Measurements from ENCODE around the gene SH3BP5L. TPM values are rescaled to one million over a fixed set of nuclear protein-coding genes. Genes with fewer than 3 reads are reported as not detected.
A peak's percentile ranks its signal among the peaks of the same experiment; 100 is the strongest.
"Not testable (repeated sequence)": the region's sequence is repeated elsewhere in the genome, so short reads cannot be mapped to it uniquely, and the experiment has no call there.

The SH3BP5L gene
- total RNA-seq, 3 donors from 2014 or later, result 14.9 to 16.4 (median 16.1) TPM

- peaks cover 20% of the 10 kb centered on the region for H3K36me3 Mint-ChIP-seq (ENCODE audit: insufficient read depth)
- peaks cover 19% of the 10 kb centered on the region for H3K4me1 Mint-ChIP-seq (ENCODE audit: low read depth)
- ATAC-seq, result no peak
- H3K27me3 Mint-ChIP-seq (ENCODE audit: low read depth), result no peaks in the 10 kb centered on the region
- H3K4me3 Mint-ChIP-seq, result no peak overlapping the region
- no peaks in the 10 kb centered on the region for H3K9me3 Mint-ChIP-seq
- DNase-seq, result no peak
Observed at GRCh38 chr1:248844526-248844925, 18.8 kb upstream of the SH3BP5L start.

- H3K36me3 Mint-ChIP-seq (ENCODE audit: insufficient read depth), result peaks cover 16% of the 10 kb centered on the region
- peaks cover 26% of the 10 kb centered on the region for H3K4me1 Mint-ChIP-seq (ENCODE audit: low read depth)
- no peak overlapping the region for H3K4me3 Mint-ChIP-seq
- ATAC-seq (no peak), DNase-seq (no peak)
- no peaks in the 10 kb centered on the region for H3K9me3 Mint-ChIP-seq
- no peaks in the 10 kb centered on the region for H3K27me3 Mint-ChIP-seq (ENCODE audit: low read depth)
Observed at GRCh38 chr1:248843687-248844086, 18.0 kb upstream of the SH3BP5L start.

GRCh38 chr1:248842781-248843331 is 17.1 kb upstream of the SH3BP5L start:
- ATAC-seq (no peak), DNase-seq (no peak)
- H3K9me3 Mint-ChIP-seq, result no peaks in the 10 kb centered on the region
- no peaks in the 10 kb centered on the region for H3K27me3 Mint-ChIP-seq (ENCODE audit: low read depth)
- peaks cover 12% of the 10 kb centered on the region for H3K36me3 Mint-ChIP-seq (ENCODE audit: insufficient read depth)
- no peak overlapping the region for H3K4me3 Mint-ChIP-seq
- peaks cover 26% of the 10 kb centered on the region for H3K4me1 Mint-ChIP-seq (ENCODE audit: low read depth)

- DNase-seq (no peak), ATAC-seq (no peak)
- H3K9me3 Mint-ChIP-seq, result no peaks in the 10 kb centered on the region
- H3K4me1 Mint-ChIP-seq (ENCODE audit: low read depth), result peaks cover 28% of the 10 kb centered on the region
- no peak overlapping the region for H3K4me3 Mint-ChIP-seq
- no peaks in the 10 kb centered on the region for H3K27me3 Mint-ChIP-seq (ENCODE audit: low read depth)
- peaks cover 8% of the 10 kb centered on the region for H3K36me3 Mint-ChIP-seq (ENCODE audit: insufficient read depth)
Observed at GRCh38 chr1:248841702-248842395, 16.1 kb upstream of the SH3BP5L start.

GRCh38 chr1:248840946-248841345 is 15.2 kb upstream of the SH3BP5L start:
- peaks cover 4% of the 10 kb centered on the region for H3K36me3 Mint-ChIP-seq (ENCODE audit: insufficient read depth)
- peaks cover 28% of the 10 kb centered on the region for H3K4me1 Mint-ChIP-seq (ENCODE audit: low read depth)
- H3K9me3 Mint-ChIP-seq, result no peaks in the 10 kb centered on the region
- DNase-seq, result no peak
- ATAC-seq, result no peak
- no peaks in the 10 kb centered on the region for H3K27me3 Mint-ChIP-seq (ENCODE audit: low read depth)
- peak overlapping the region; percentile 31 for H3K4me3 Mint-ChIP-seq

GRCh38 chr1:248839168-248839555 is 13.4 kb upstream of the SH3BP5L start:
- DNase-seq, result no peak
- H3K4me1 Mint-ChIP-seq (ENCODE audit: low read depth), result peaks cover 28% of the 10 kb centered on the region

GRCh38 chr1:248838357-248839167 is 12.8 kb upstream of the SH3BP5L start:
- ATAC-seq (peak; percentile 70 to 73), DNase-seq (peak; percentile 82)
- Mint-ChIP-seq H3K4me3 (no peak overlapping the region), H3K36me3 (ENCODE audit: insufficient read depth) (peaks cover 1% of the 10 kb centered on the region), H3K4me1 (ENCODE audit: low read depth) (peaks cover 28% of the 10 kb centered on the region), H3K9me3 (no peaks in the 10 kb centered on the region), H3K27me3 (ENCODE audit: low read depth) (peaks cover 3% of the 10 kb centered on the region)

More at GRCh38 chr1:248839168-248839555, 13.4 kb upstream of the SH3BP5L start:
- no peaks in the 10 kb centered on the region for H3K9me3 Mint-ChIP-seq
- H3K27me3 Mint-ChIP-seq (ENCODE audit: low read depth), result no peaks in the 10 kb centered on the region
- H3K4me3 Mint-ChIP-seq, result no peak overlapping the region
- H3K36me3 Mint-ChIP-seq (ENCODE audit: insufficient read depth), result peaks cover 1% of the 10 kb centered on the region
- ATAC-seq, result no peak

GRCh38 chr1:248837781-248838356 is 12.2 kb upstream of the SH3BP5L start, which contains the start of gene ZNF672:
TSS of gene ZNF672 (plus strand) at chr1:248838224. CDS start at chr1:248847275, 9,051 bp downstream.
- Mint-ChIP-seq H3K27me3 (ENCODE audit: low read depth) (peaks cover 6% of the 10 kb centered on the region), H3K9me3 (no peaks in the 10 kb centered on the region), H3K36me3 (ENCODE audit: insufficient read depth) (peaks cover 1% of the 10 kb centered on the region), H3K4me1 (ENCODE audit: low read depth) (peaks cover 28% of the 10 kb centered on the region), H3K4me3 (no peak within 1 kb of the TSS)
- DNase-seq (peak; percentile 91), ATAC-seq (peak; percentile 89 to 90)

- DNase-seq, result no peak
- Mint-ChIP-seq H3K9me3 (no peaks in the 10 kb centered on the region), H3K27me3 (ENCODE audit: low read depth) (peaks cover 6% of the 10 kb centered on the region), H3K36me3 (ENCODE audit: insufficient read depth) (peaks cover 1% of the 10 kb centered on the region), H3K4me3 (no peak overlapping the region), H3K4me1 (ENCODE audit: low read depth) (peaks cover 27% of the 10 kb centered on the region)
- no peak for ATAC-seq
Observed at GRCh38 chr1:248837045-248837780, 11.5 kb upstream of the SH3BP5L start.

- no peaks in the 10 kb centered on the region for H3K9me3 Mint-ChIP-seq
- ATAC-seq (no peak), DNase-seq (no peak)
- no peaks in the 10 kb centered on the region for H3K36me3 Mint-ChIP-seq (ENCODE audit: insufficient read depth)
- no peak overlapping the region for H3K4me3 Mint-ChIP-seq
- peaks cover 10% of the 10 kb centered on the region for H3K27me3 Mint-ChIP-seq (ENCODE audit: low read depth)
- H3K4me1 Mint-ChIP-seq (ENCODE audit: low read depth), result peaks cover 8% of the 10 kb centered on the region
Observed at GRCh38 chr1:248834343-248834940, 8.7 kb upstream of the SH3BP5L start.

- Mint-ChIP-seq H3K4me3 (no peak overlapping the region), H3K4me1 (ENCODE audit: low read depth) (peaks cover 6% of the 10 kb centered on the region), H3K9me3 (no peaks in the 10 kb centered on the region), H3K27me3 (ENCODE audit: low read depth) (peaks cover 10% of the 10 kb centered on the region), H3K36me3 (ENCODE audit: insufficient read depth) (no peaks in the 10 kb centered on the region)
- ATAC-seq, result no peak
- DNase-seq, result no peak
Observed at GRCh38 chr1:248831842-248832241, 6.1 kb upstream of the SH3BP5L start.

GRCh38 chr1:248830718-248831017 is 5.0 kb upstream of the SH3BP5L start:
- Mint-ChIP-seq H3K27me3 (ENCODE audit: low read depth) (peaks cover 10% of the 10 kb centered on the region), H3K4me1 (ENCODE audit: low read depth) (peaks cover 12% of the 10 kb centered on the region)
- H3K36me3 Mint-ChIP-seq (ENCODE audit: insufficient read depth); H3K4me3 Mint-ChIP-seq; H3K9me3 Mint-ChIP-seq; ATAC-seq; DNase-seq: not testable (repeated sequence)

- Mint-ChIP-seq H3K9me3 (no peaks in the 10 kb centered on the region), H3K4me3 (no peak overlapping the region), H3K4me1 (ENCODE audit: low read depth) (peaks cover 29% of the 10 kb centered on the region), H3K36me3 (ENCODE audit: insufficient read depth) (peaks cover 5% of the 10 kb centered on the region), H3K27me3 (ENCODE audit: low read depth) (peaks cover 10% of the 10 kb centered on the region)
- ATAC-seq (no peak), DNase-seq (no peak)
Observed at GRCh38 chr1:248828845-248829244, 3.1 kb upstream of the SH3BP5L start.

- Mint-ChIP-seq H3K4me3 (peak overlapping the region; percentile 96), H3K4me1 (ENCODE audit: low read depth) (peaks cover 60% of the 10 kb centered on the region), H3K36me3 (ENCODE audit: insufficient read depth) (peaks cover 17% of the 10 kb centered on the region), H3K27me3 (ENCODE audit: low read depth) (no peaks in the 10 kb centered on the region), H3K9me3 (no peaks in the 10 kb centered on the region)
- DNase-seq (no peak), ATAC-seq (peak; percentile 13 to 16)
Observed at GRCh38 chr1:248825573-248825908, 174 bp downstream of the SH3BP5L start.
